Measurements from ENCODE around the gene RAB30. TPM values are rescaled to one million over a fixed set of nuclear protein-coding genes. Genes with fewer than 3 reads are reported as not detected.

Gene RAB30
- total RNA-seq, 4 donors from 2014 or later = 12.4 to 113 (median 48.4) TPM

DNA sequence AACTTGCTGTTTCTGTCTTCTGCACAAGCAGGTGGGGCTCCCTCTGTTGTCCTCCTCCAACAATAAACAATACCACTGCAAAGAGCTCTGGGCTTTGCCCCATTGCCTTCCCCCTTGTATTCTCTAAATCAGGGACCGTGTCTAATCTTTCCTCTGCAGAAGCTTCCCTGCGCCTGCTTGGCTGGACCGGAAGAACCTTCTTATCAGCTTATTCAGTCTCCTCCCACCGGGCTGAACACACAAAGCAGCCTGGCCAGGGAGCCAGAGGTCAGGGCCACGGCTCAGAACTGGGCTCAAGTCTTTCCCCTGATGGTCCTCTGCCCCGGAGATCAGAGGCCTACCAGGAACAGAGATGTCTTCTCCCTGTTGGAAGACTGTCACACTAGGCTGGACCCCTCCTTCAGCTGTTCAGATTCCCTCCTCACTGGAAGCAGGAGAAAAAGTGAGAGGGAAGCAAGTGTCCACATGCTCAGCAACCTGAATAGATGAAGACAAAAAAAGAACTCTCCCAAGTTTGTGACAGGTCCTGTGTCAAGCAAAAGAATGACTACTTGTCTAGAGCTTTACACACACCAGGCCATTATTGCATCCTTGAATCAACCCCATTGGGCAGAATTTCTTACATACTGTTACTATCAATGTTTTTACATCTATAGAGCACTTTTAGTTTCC is 63.7 kb downstream of the RAB30 start:
- peak; percentile 47 to 52 for DNase-seq
- H3K9me3 ChIP-seq = no peaks in the 10 kb centered on the region
- no peak overlapping the region for H3K4me3 ChIP-seq
- H3K36me3 ChIP-seq = no peaks in the 10 kb centered on the region
- H3K4me1 ChIP-seq = no peaks in the 10 kb centered on the region
- intact Hi-C loops (cut with DNase I; ENCODE audit: low total_unique reads) = no loop called here
- H3K27me3 ChIP-seq = no peaks in the 10 kb centered on the region
- H3K27ac ChIP-seq = peak overlapping the region; percentile 58 to 74
- TF ChIP-seq, protein P1, sequence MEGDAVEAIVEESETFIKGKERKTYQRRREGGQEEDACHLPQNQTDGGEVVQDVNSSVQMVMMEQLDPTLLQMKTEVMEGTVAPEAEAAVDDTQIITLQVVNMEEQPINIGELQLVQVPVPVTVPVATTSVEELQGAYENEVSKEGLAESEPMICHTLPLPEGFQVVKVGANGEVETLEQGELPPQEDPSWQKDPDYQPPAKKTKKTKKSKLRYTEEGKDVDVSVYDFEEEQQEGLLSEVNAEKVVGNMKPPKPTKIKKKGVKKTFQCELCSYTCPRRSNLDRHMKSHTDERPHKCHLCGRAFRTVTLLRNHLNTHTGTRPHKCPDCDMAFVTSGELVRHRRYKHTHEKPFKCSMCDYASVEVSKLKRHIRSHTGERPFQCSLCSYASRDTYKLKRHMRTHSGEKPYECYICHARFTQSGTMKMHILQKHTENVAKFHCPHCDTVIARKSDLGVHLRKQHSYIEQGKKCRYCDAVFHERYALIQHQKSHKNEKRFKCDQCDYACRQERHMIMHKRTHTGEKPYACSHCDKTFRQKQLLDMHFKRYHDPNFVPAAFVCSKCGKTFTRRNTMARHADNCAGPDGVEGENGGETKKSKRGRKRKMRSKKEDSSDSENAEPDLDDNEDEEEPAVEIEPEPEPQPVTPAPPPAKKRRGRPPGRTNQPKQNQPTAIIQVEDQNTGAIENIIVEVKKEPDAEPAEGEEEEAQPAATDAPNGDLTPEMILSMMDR (IDR thresholded peaks at IDR 0.05) = no peak
- TF ChIP-seq POLR2A (IDR thresholded peaks at IDR 0.05) = no peak

DNA sequence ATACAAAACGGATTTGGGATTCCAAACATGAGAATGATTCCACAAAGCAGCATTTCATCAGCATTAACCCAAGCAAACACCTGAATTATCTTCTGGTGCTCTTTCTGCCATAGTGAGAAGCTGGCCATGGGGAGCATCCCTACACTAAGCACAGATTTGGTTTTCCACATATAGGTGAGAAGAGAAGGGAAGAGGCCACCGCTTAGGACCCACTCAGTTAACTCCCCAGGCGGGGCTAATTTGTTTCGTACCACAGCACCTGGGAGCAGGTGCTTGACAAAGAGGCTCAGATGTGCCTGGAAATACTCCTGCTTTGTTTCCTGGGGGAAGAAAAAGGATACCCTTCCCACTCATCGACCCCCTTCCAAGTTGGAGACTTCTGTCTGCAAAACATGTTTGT is 64.2 kb downstream of the RAB30 start:
- no peaks in the 10 kb centered on the region for H3K27me3 ChIP-seq
- H3K27ac ChIP-seq = peak overlapping the region; percentile 58 to 74
- TF ChIP-seq POLR2A (IDR thresholded peaks at IDR 0.05) = no peak
- TF ChIP-seq, protein P1 (IDR thresholded peaks at IDR 0.05) = no peak
- no peaks in the 10 kb centered on the region for H3K4me1 ChIP-seq
- H3K36me3 ChIP-seq = no peaks in the 10 kb centered on the region
- intact Hi-C loops (cut with DNase I; ENCODE audit: low total_unique reads) = no loop called here
- no peak for DNase-seq
- H3K9me3 ChIP-seq = no peaks in the 10 kb centered on the region
- no peak overlapping the region for H3K4me3 ChIP-seq

DNA sequence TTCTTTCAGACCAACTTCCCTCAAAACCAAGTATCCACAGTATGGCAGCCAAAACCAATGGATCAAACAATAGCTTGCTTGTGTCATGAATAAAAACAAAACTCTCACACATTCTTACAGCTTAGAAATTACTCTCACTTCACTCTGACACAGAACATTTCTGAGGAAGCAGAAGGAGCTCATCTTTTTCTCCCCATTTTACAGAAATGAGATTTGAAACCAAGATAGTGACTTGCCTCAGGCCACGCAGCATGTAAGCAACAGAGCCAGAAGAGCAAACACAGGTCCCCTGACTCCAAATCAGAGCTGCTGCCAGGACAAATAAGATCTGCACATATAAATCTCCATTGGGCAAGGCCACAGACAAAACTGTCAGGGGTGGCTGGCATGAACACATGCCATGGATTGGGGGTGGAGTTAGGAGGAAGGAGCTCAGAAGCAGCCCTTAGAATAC is 64.8 kb downstream of the RAB30 start:
- no peak for DNase-seq
- TF ChIP-seq, protein P1 (IDR thresholded peaks at IDR 0.05) = no peak
- no peak for TF ChIP-seq POLR2A (IDR thresholded peaks at IDR 0.05)
- Histone ChIP-seq H3K27ac (no peak overlapping the region), H3K9me3 (no peaks in the 10 kb centered on the region), H3K4me3 (no peak overlapping the region), H3K4me1 (no peaks in the 10 kb centered on the region), H3K27me3 (no peaks in the 10 kb centered on the region), H3K36me3 (no peaks in the 10 kb centered on the region)
- intact Hi-C loops (cut with DNase I; ENCODE audit: low total_unique reads) = no loop called here

DNA sequence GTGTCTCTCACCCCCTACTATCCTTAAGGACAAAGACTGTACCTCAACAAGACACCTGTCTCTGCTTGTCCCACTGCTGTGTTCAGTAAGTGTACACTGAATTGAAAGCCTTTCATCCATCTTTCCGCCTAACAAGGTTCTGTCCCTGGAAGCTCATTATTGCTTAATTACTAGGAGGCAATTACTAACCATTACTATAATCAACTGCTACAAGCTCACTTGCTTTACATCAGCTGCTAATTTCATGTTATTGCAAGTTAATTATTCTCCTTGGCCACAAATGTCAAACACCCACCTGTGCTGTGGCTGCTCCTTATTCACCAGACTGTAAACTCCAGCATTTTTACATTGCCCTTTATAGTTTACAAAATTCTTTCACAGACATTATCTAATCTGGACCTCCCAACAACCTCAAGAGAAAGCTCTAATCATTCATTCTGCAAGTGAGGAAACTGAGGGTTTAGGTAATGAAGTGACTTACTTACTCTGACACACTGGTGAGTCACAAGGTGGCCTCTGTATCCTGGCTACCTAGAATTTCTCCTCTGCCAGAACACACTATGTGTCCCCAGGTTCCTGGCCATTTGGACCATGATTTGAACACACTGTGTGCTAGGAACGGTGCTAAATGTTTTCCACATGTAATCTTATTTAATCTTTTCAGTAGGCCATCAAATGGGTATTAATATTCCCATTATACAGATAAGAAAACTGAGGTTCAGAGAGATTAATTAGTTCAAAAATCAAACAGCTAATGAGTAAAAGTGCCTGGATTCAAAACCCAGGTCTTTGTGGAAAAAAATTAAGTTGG is 66.7 kb downstream of the RAB30 start:
- no peaks in the 10 kb centered on the region for H3K36me3 ChIP-seq
- no peak for DNase-seq
- no peak overlapping the region for H3K4me3 ChIP-seq
- intact Hi-C loops (cut with DNase I; ENCODE audit: low total_unique reads) = no loop called here
- H3K9me3 ChIP-seq = no peaks in the 10 kb centered on the region
- TF ChIP-seq, protein P1 (IDR thresholded peaks at IDR 0.05) = no peak
- no peak for TF ChIP-seq POLR2A (IDR thresholded peaks at IDR 0.05)
- no peak overlapping the region for H3K27ac ChIP-seq
- H3K27me3 ChIP-seq = no peaks in the 10 kb centered on the region
- H3K4me1 ChIP-seq = no peaks in the 10 kb centered on the region

DNA sequence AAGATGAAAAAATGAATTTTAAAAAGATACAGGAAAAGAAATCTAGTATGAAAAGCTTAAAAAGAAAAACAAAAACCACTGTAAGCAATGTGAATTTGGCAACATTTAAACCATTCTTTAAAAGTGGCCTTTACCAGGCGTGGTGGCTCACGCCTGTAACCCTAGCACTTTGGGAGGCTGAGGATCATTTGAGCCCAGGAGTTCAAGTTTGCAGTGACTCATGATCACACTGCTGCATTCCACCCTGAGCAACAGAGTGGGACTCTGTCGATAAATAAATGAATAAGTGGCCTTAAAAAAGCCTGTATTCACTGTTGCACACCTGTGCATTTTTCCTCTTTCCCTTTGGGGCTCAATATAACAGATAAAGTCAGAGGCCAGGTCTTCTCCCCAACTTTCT is 69.2 kb downstream of the RAB30 start:
- intact Hi-C loops (cut with DNase I; ENCODE audit: low total_unique reads) = no loop called here
- no peaks in the 10 kb centered on the region for H3K4me1 ChIP-seq
- no peaks in the 10 kb centered on the region for H3K27me3 ChIP-seq
- H3K36me3 ChIP-seq = no peaks in the 10 kb centered on the region
- no peak for DNase-seq
- TF ChIP-seq, protein P1 (IDR thresholded peaks at IDR 0.05) = no peak
- TF ChIP-seq POLR2A (IDR thresholded peaks at IDR 0.05) = no peak
- no peak overlapping the region for H3K4me3 ChIP-seq
- no peak overlapping the region for H3K27ac ChIP-seq
- H3K9me3 ChIP-seq = no peaks in the 10 kb centered on the region
